ENCODE measurements around the gene ZFYVE1.
"Not testable (repeated sequence)": the region's sequence is repeated elsewhere in the genome, so short reads cannot be mapped to it uniquely, and the experiment has no call there.

Gene ZFYVE1

GRCh38 chr14:72970824-72971434 lies 56.0 kb downstream of the ZFYVE1 start:
- no peak overlapping the region for H3K4me3 ChIP-seq (ENCODE audit: low read depth, low read length)
- DNase-seq (ENCODE audit: low read depth) = no peak
- no peak for TF ChIP-seq CTCF (IDR thresholded peaks at IDR 0.05; ENCODE audit: low read depth, low read length, missing control alignments)
- in situ Hi-C loops (cut with HindIII; ENCODE audit: low sequenced_read_pairs) = no loop called here

GRCh38 chr14:72970058-72970630 lies 56.8 kb downstream of the ZFYVE1 start:
- in situ Hi-C loops (cut with HindIII; ENCODE audit: low sequenced_read_pairs) = no loop called here
- H3K4me3 ChIP-seq (ENCODE audit: low read depth, low read length) = no peak overlapping the region
- no peak for TF ChIP-seq CTCF (IDR thresholded peaks at IDR 0.05; ENCODE audit: low read depth, low read length, missing control alignments)
- DNase-seq (ENCODE audit: low read depth) = no peak

GRCh38 chr14:72968316-72968715 lies 58.6 kb downstream of the ZFYVE1 start:
- no peak overlapping the region for H3K4me3 ChIP-seq (ENCODE audit: low read depth, low read length)
- in situ Hi-C loops (cut with HindIII; ENCODE audit: low sequenced_read_pairs) = no loop called here
- no peak for DNase-seq (ENCODE audit: low read depth)
- TF ChIP-seq CTCF (IDR thresholded peaks at IDR 0.05; ENCODE audit: low read depth, low read length, missing control alignments) = no peak

GRCh38 chr14:72966038-72966437 lies 60.9 kb downstream of the ZFYVE1 start:
- in situ Hi-C loops (cut with HindIII; ENCODE audit: low sequenced_read_pairs) = no loop called here
- no peak for TF ChIP-seq CTCF (IDR thresholded peaks at IDR 0.05; ENCODE audit: low read depth, low read length, missing control alignments)
- no peak for DNase-seq (ENCODE audit: low read depth)

GRCh38 chr14:72965249-72965648 lies 61.7 kb downstream of the ZFYVE1 start:
- no peak overlapping the region for H3K4me3 ChIP-seq (ENCODE audit: low read depth, low read length)
- DNase-seq (ENCODE audit: low read depth) = no peak
- in situ Hi-C loops (cut with HindIII; ENCODE audit: low sequenced_read_pairs) = no loop called here
- no peak for TF ChIP-seq CTCF (IDR thresholded peaks at IDR 0.05; ENCODE audit: low read depth, low read length, missing control alignments)

More at GRCh38 chr14:72966038-72966437, 60.9 kb downstream of the ZFYVE1 start:
- H3K4me3 ChIP-seq (ENCODE audit: low read depth, low read length) = no peak overlapping the region

GRCh38 chr14:72962829-72963312 lies 64.0 kb downstream of the ZFYVE1 start:
- peak; percentile 24 for DNase-seq (ENCODE audit: low read depth)
- no peak overlapping the region for H3K4me3 ChIP-seq (ENCODE audit: low read depth, low read length)
- in situ Hi-C loops (cut with HindIII; ENCODE audit: low sequenced_read_pairs) = no loop called here
- TF ChIP-seq CTCF (IDR thresholded peaks at IDR 0.05; ENCODE audit: low read depth, low read length, missing control alignments) = no peak

- H3K4me3 ChIP-seq (ENCODE audit: low read depth, low read length); in situ Hi-C loops (cut with HindIII; ENCODE audit: low sequenced_read_pairs): not testable (repeated sequence)
- peak; percentile 61 for DNase-seq (ENCODE audit: low read depth)
These were observed 64.6 kb downstream of the ZFYVE1 start for GRCh38 chr14:72962336-72962754.

Data from astrocyte of the cerebellum (primary cell).